GM18907 (cell line): ENCODE data around the gene HSBP1L1.
A peak's percentile ranks its signal among the peaks of the same experiment; 100 is the strongest.

Experiments
- ATAC-seq: cut with Tn5 transposase; IDR thresholded peaks from one replicate; pipeline ENCODE4 v1.9.1; 2021; ENCODE audit warnings: mild to moderate bottlenecking, moderate library complexity; ENCODE audit not compliant: unreplicated experiment

Gene HSBP1L1

GRCh38 chr18:79964330-79965118 lies at the start of gene HSBP1L1:
HSBP1L1 (plus strand) TSS chr18:79964643; CDS start chr18:79964736, 93 bp downstream.
- ATAC-seq, result peak; percentile 67

GRCh38 chr18:79915161-79916127 lies 49.0 kb upstream of the HSBP1L1 start:
- no peak for ATAC-seq

GRCh38 chr18:79916128-79916494 lies 48.3 kb upstream of the HSBP1L1 start:
- ATAC-seq, result no peak

- ATAC-seq, result no peak
Observed at GRCh38 chr18:79916546-79917168, 47.8 kb upstream of the HSBP1L1 start.

GRCh38 chr18:79917169-79917852 lies 47.1 kb upstream of the HSBP1L1 start:
- no peak for ATAC-seq

GRCh38 chr18:79917853-79918614 lies 46.4 kb upstream of the HSBP1L1 start:
- ATAC-seq, result no peak

GRCh38 chr18:79918615-79919011 lies 45.8 kb upstream of the HSBP1L1 start:
- ATAC-seq, result no peak

- no peak for ATAC-seq
Observed at GRCh38 chr18:79919089-79919488, 45.4 kb upstream of the HSBP1L1 start.

GRCh38 chr18:79921984-79922965 lies 42.2 kb upstream of the HSBP1L1 start:
- ATAC-seq, result no peak

GRCh38 chr18:79922971-79923411 lies 41.5 kb upstream of the HSBP1L1 start:
- no peak for ATAC-seq

- no peak for ATAC-seq
Observed at GRCh38 chr18:79923896-79924585, 40.4 kb upstream of the HSBP1L1 start.

GRCh38 chr18:79924814-79925731 lies 39.4 kb upstream of the HSBP1L1 start:
- ATAC-seq, result no peak

- no peak for ATAC-seq
Observed at GRCh38 chr18:79926306-79926705, 38.1 kb upstream of the HSBP1L1 start.

- ATAC-seq, result no peak
Observed at GRCh38 chr18:79926715-79927606, 37.5 kb upstream of the HSBP1L1 start.

- ATAC-seq, result no peak
Observed at GRCh38 chr18:79927607-79928562, 36.6 kb upstream of the HSBP1L1 start.
